CD4-positive, alpha-beta T cell treated with Interleukin-17A for 1 hour (primary cell): ENCODE data around the gene ATP6V0B.

ENCODE experiments used
- DNase-seq: peaks from one replicate; pipeline ENCODE4 v3.0.0-alpha.2; 2020

Gene ATP6V0B

DNA sequence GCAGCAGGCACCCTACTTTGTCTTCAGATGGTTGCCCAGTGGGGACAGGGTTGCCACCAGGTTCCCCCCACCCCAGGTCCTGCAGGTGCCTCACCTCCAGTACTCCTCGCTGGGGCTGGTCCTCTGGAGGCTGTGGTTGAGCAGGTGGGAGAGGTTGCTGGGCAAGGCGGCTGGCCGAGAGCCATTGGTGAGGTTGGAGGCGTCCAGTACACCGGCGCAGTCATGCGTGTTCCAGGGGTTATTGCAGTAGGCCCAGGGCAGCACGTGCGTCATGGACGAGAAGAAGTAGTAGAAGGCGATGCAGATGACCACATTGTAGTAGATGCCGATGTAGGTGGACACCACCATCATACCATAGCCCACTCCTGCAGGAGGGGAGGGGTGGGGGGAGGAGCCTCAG lies 33.5 kb downstream of the ATP6V0B start:
- DNase-seq: no peak

DNA sequence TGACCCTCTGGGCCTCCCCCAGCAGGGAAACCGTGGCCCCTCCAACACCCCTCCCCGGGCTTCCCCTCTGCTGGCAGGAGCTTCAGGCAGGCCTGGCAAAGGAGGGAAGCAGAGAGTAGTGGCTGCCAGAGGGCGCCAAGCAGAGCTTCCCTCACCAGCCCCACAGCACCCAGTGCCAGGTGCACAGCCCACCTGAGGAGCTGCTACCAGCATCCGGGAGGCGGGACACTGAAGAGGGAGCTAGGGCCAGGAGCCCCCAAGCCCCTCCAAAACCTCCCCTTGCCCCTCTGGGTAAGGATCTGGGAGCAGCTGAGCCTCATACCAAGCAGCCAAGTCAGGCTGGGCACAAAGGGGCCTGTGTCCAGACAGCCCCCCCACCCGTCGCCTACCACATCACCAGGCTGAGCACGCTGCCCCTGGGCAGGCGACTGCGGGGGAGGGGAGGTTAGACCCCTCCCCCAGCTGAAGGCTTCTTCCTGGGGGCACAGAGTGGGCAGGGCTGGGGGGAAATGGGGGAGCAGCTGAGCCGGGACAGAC lies 36.2 kb downstream of the ATP6V0B start:
- no peak for DNase-seq

DNA sequence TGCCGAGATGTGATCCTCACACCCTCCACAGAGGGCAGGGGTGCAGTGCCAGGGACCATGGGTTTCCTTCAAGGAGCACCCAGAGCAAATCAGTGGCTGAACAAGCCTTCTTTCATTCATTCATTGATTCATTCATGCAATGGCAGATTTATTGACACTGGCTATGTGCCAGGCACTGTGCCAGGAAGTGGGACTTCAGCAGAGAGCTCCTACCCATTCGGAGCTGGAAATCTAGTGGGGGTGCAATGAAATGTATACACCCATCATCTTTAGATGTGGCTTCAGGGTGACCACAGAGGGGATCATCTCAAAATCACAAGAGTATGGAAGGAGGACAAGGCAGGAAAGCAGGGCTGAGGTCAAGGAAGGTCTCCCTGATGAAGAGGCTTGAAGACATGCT lies 37.6 kb downstream of the ATP6V0B start:
- DNase-seq: no peak

DNA sequence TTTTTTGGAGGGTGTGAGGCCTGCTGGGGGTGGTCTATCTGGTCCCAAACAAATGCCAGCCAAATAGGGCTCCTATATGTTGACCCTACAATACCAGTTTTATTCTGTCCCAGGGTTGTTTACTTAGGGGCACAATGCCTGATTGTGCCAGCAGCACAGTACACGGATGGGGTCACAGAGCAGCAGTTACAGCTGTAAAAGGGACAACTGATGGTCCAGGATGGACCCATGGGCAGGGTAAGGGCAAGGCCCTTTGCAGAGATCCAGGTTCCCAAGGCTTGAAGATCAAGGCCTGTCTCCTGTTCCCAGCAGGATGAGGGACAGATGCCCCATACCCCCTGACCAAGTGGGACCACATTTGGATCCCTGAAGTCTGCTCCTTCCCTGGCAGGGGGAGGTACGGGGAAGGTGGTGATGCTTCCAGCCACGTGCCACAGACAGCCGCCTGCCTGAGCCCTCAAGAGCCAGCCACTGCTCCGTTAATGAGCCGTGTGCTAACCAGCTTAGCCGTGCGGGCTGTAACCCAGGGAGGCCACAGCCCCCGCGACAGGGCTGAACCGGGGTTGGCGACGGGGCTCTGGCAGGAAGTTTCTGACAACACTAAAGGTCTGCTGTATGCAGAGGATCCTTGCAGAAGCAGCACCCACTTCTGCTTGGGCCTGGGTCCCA lies 38.3 kb downstream of the ATP6V0B start:
- DNase-seq: no peak

DNA sequence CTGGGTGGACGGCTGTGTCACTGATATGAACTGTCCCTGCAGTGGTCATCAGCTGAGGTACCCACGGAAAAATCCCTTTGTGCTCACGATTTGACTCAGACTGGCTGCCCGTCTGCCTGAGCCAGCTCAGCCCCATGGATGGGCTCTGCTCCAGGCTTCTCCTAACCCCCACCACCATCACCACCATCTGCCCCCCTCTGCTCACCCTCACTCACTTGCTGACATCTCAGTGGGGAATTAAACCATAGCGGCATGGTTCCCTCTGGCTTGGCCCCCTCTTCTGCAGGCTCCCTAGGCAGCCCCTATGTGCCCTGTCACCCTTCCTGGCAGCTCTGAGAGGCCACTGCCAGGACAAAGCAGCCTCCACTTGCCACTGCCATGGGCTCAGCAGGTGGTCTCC lies 39.2 kb downstream of the ATP6V0B start:
- no peak for DNase-seq

DNA sequence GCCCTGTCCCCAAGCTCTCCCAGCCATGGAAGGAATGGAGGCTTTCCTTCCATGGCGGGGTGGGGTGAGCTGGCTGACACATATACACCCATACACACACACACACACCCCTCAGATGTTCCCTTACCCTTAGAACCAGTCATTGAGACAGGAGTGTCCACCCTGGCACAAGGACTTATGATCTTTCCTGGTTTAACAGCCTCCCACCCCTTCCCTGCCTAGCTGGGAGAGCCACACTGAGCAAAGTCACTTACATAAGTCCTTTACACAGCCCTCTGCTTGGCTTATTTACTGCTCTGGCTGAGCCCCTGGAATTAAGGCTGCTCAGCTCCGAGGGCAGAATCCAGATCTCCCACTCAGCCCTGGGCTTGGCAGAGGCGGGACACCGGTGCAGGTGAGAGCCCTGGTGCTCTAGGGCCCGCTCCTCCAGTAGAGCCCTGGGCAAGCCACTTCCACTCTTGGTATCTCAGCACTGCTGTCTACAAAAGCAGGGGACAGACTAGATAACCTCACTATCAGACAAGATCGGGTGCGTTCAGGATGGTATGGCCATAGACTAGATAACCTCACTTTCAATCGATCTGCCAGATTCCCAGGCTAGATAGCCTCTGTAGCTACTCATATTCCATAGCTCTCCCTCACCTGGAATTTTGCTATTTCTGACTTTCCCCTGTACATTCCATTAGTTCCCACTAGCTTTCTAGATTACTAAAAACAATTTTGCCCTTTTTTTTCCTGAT lies 39.8 kb downstream of the ATP6V0B start:
- no peak for DNase-seq

DNA sequence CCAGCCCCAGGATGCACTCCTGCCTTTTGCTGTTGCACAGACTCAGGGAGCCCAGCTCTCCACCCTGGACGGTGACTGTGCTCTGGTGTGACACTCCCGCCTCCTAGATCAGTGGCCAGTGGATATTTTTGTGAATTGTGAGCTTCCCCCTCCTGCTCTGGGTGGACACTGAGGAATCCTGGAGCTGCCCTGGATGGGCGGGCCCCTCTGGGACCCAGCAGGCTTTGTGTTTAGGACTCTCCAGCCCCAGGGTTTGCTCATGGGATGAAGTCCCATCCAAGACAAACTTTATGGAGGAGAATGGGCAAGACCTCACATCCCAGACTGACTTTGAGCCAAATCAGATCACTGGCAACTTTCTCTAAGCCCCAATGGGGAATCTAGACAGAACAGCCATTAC lies 40.4 kb downstream of the ATP6V0B start:
- no peak for DNase-seq

DNA sequence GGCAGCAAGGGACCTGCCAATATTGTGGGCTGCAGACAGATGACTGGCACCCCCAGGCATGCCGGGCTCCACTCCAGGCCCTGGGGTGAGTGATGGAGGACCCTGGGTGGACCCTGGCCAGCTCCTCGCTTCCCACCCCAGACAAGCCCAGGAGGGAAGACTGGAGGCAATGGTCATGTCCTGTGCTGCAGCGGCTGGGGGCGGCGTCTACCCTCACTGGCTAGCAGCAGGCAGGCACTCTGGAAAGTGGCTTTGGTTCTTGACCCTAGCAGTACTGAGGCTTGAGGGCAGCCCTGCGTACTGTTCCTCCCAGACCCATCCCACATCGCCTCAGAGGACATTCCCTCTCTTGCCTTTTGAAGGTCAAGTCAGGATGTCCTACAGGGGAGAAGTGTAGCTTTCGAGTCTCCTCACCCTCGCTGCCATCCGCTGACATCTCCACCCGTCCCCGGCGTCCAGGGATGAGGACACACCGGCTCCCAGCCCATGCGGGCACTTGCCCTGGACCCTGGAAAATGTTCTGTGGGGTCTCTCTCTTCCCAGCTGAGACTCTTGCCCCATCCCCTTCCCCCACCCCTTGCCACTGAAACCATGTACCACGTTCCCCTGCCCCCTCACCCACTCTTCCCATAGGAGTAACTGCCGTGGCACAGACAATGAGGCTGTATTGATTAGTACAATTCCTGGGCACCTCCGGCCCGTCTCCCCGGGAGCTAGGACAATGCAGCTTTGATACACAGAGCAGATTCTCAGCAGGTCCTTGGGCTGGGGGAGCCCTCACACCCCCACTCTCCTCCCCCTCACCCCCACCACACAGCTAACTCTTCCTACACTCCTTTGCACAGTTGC lies 41.5 kb downstream of the ATP6V0B start:
- DNase-seq: no peak

DNA sequence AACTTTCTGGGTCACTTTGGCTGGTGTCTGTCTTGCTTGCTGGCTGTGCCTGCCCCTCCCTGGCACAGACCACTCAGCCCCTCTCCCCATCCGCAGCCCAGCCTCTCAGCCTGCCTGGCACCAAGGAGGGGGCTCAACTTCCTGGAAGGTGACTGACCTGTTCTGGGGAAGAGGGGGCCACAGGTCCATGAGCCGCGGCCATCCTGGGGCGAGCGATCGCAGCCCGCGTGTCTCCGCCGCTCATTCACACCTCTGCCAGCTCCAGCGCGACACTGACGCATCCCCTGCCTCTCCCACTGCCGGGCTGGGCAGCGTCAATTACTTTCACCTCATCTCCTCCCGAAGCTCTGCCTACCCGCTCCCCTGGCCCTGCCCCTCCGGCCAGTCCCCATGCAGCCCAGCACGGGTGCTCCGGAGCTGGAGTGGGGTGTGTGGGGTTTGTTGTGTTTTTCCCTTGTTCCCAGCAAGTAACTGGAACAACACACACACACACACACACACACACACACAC lies 42.2 kb downstream of the ATP6V0B start:
- DNase-seq: no peak

DNA sequence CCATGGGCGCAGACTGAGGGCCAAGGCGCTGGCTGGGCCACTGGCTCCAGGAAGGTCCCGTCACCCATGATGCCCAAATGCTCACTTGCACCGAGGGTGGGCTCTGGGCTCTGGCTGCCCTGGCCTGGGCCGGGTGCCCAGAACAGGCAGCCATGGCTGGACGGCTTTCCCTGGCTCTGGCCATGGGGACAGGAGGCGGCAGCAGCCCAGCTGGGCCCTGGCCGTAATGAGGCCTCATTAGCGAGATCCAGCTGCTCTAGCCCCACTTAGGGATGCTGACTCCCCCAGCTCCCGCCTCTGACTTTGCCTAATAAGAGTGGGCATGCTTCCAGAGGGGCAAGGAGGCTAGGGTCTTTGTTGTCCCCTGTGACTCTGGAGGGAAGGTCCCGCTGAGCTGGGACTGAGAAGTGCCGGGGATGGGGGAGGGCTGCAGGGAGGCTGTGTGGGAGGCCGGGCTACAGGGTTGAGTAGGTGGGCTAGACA lies 44.7 kb downstream of the ATP6V0B start:
- DNase-seq: no peak

DNA sequence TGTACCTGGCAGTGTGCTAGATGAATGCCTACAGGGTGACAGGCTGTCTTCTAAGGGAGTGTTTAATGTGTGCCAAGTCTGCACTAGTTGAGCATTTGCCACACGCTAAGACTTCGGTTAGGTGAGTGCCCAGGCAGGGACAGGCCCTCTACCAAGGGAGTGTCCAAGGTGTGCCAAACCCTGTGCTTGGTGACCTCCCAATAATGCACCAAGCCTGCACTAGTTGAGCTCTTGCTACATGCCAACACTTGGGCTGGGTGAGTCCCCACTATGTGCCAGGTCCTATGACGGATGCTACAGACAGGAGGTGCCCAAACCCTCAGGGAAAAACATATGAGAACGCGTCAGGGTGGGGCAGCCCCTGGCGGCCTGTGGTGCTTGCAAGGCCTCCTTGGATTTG lies 45.7 kb downstream of the ATP6V0B start:
- DNase-seq: no peak

DNA sequence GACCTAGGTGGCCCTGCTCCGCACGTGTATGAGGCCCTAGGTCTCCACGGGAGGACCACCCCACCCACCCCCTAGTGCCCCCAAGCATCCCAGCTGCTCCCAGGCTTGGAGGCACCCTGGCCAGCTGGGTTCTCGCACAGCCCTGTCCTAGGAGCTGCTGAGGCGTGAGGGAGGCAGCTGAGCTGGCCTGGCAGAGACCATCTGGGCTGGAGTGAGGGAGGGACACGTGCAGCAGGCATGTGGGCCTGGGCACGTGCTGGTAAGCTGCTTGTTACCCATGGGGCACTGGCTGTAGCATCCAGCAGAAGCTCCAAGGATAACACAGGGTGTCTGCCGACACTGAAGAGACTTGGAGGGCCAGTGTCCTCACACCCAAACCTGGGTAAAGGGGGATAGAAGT lies 46.4 kb downstream of the ATP6V0B start:
- no peak for DNase-seq

DNA sequence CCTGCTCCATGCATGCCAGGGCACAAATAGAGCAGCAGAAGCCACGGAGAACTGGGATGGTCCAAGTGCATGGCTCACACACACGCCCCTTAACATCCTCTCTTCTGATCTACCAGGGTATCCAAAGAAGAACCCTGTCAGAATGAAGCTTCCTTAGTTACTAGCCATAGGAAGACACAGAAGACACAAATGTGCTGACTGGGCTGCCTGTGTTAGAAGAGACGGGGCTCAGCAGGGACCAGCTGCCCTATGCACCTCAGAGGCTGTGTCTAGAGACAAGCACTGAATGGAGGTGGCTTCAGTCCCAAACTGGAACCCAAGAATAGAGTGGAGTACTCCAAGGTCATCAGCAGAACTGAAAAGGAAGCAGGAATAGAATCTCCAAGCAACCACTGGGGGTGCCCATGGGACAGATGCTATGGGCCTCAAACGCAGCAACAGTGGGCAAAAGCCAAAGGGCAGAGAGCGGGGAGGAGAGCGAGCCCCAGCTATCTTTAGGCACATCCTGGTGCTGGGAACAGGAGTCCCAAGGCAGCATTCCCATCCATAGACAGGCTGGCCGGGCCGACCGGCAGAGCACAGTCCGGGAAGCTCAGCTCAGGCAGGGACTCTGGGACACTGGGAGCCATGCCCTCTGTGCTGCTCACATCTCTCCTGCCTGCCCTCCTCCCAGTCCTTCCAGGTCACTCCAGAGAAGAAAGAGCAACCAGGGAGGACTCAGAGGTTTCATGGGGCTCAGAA lies 47.0 kb downstream of the ATP6V0B start:
- no peak for DNase-seq

DNA sequence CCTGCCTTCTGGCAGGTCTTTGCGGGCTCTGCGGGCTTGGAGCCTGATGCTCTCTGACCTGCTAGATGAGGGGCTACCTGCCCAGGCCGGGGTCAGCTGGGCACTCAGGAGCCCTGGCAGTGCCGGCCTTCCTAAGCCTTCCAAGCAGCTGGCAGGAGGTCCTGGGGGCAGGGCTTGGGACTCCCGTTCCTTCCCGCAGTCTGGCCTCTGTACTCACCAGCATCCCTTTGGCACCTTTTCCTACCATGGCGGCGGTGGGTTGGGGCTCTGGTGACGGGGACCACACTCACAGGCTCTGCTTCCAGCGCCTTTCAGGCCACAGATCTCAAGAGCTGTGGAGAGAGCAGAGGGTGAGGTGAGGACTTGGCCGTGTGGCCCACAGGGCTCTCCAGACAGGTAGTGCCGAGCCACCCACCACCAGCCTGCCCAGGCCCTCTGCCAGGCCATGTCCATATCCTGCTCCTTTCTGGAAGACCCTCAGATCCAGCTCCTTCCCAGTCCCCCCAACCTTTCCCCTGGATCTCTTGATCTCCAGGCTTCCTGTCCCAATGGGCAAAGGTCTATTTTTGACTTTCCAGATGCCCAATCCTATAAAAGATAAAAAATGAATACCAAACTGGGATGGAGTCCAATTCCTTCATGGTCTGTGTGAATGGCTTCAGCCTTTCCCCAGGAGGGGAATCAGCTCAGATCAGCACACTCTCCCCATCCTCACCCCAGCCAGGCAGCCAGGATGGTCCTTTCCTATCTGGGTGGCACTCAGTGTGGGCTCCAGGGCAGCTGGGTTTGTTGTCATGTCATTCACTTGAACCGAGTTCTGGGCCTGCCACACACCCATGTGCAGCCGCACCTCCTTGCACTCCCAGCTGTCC lies 49.5 kb downstream of the ATP6V0B start:
- no peak for DNase-seq

DNA sequence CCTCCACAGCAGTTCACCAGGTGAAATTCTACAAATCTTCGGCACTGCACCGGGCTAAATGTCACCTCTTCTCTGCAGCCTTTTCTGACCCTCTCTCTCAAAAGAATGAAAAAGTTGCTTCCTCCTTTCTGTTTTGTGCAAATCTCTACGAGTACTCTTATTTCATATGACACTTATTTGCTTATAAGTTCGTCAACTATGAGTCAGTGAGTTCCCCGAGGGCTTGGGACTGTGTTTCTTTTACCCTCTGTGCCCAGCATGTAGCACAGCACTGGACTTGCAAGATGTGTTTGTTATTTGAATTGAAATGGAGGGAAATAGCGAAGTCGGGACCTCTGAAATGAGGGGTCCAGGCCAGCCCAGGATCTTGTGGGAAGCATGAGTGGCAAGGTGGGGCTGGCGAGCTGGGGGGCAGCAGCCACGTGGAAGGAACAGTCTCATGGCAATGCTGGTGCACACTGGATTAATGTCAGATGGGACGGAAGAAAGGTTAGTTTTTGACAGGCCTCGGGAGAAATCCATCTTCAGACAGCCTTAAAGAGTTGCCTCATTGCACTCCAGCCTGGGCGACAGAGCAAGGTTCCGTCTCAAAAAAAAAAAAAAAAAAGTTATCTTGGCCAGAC lies 50.3 kb downstream of the ATP6V0B start:
- DNase-seq: no peak

DNA sequence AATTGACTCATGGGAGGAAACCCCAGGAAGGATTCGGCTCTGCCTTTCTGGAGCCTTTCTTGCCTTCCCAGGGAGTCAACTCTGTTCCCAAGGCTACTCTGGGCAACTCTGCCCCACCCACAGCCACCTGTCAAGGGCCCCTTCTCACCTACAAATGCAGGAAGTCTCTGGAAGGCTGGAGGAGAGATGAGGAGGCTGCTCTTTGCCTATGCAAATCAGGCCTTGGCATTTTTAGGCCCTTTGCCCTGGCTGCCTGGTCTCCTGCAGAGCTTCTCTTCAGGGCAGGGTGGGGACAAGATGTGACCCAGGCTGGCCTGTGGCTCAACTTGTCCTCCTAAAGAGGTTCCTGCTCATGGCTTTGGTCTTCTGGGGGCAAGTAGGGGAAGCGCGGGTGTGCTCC lies 51.1 kb downstream of the ATP6V0B start:
- no peak for DNase-seq

DNA sequence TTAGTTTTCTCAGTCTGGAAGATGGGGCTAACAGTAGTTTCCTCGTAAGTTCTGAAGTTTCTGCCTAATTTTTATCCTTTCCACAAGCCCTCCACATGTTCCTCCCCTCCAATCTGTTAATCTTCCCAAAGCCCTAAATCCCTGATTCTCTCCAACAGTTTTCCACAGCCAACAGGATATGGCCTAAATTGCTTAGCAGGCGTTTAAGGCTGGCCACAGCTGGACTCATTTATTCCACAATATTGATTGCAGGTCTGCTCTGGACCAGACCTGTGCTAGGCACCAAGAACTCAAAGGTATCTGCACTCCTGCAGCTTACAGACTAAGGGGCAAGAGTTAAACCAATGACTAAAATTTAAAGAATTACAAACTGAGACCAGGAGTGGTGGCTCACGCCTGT lies 52.6 kb downstream of the ATP6V0B start:
- no peak for DNase-seq
